Stimulated activated CD8-positive, alpha-beta memory T cell treated with anti-CD3 and anti-CD28 coated beads, Interleukin-4, amount 100 ng/mL, for 4 hours (primary cell): ENCODE results near the gene TEF.

ENCODE experiments used
- DNase-seq, 2 donors: peaks; one replicate each; pipeline ENCODE4 v3.0.0-alpha.2; 2020; ENCODE audit warnings: low read depth in 2 of 2, low spot score in 1 of 2

Gene TEF

GRCh38 chr22:41447435-41448188, 65.9 kb downstream of the TEF start:
- peak in 1 of 2 donors; percentile 34 for DNase-seq

GRCh38 chr22:41448189-41448808, 66.6 kb downstream of the TEF start:
- peak; percentile 76 for DNase-seq
